GM12875 (cell line): ENCODE results near the gene OTOF.

Source experiments
- H3K4me3 ChIP-seq: one replicate; pipeline ENCODE4 v1.5.1; 2011; ENCODE audit warnings: low read depth, low read length, control low read depth
- TF ChIP-seq, protein P1 (sequence below): IDR thresholded peaks from 2 replicates; pipeline ENCODE4 v1.5.1; 2011; ENCODE audit warnings: low read depth, mild to moderate bottlenecking, control low read depth, inconsistent platforms, low read length, moderate library complexity, borderline replicate concordance; ENCODE audit not compliant: insufficient read depth

Gene OTOF

DNA sequence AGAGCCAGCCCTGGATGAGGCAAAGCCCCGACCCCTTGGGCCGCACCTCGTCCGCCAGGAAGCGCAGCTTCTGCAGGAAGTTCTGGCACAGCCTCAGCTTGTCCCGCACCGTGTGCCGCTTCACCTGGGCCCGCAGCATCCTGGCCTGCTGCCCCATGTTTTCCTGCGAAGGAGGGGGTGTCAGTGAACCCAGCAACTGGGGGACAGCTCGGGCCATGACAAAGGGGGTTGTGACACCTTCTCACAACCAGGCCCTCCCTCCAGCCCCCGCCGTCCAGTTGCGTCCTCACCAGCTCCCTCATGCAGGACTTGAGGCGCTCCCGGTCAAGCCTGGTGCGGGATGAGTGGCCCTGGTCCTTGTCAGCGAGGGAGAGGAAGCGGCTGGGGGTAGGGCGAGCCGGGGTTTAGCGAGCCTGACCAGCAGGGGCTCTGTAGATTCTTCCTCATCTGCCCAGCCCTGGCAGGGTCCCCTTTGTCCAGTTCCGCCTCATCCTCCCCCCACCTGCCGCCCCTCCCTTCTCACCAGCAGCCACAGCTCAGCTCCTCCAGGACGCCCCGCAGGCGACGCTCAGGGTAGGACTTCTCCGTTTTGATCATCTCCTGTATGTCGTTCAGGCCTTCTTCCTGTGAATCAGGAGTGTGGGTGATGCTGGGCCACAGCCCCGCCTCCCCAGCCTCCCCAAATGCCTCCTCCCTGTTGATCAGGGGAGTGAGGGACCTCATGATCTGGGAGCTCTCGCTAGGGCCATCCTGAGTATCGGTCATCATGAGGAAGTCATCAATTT is 606 bp downstream of the OTOF start:
- TF ChIP-seq, protein P1, sequence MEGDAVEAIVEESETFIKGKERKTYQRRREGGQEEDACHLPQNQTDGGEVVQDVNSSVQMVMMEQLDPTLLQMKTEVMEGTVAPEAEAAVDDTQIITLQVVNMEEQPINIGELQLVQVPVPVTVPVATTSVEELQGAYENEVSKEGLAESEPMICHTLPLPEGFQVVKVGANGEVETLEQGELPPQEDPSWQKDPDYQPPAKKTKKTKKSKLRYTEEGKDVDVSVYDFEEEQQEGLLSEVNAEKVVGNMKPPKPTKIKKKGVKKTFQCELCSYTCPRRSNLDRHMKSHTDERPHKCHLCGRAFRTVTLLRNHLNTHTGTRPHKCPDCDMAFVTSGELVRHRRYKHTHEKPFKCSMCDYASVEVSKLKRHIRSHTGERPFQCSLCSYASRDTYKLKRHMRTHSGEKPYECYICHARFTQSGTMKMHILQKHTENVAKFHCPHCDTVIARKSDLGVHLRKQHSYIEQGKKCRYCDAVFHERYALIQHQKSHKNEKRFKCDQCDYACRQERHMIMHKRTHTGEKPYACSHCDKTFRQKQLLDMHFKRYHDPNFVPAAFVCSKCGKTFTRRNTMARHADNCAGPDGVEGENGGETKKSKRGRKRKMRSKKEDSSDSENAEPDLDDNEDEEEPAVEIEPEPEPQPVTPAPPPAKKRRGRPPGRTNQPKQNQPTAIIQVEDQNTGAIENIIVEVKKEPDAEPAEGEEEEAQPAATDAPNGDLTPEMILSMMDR = no peak
- no peak overlapping the region for H3K4me3 ChIP-seq

DNA sequence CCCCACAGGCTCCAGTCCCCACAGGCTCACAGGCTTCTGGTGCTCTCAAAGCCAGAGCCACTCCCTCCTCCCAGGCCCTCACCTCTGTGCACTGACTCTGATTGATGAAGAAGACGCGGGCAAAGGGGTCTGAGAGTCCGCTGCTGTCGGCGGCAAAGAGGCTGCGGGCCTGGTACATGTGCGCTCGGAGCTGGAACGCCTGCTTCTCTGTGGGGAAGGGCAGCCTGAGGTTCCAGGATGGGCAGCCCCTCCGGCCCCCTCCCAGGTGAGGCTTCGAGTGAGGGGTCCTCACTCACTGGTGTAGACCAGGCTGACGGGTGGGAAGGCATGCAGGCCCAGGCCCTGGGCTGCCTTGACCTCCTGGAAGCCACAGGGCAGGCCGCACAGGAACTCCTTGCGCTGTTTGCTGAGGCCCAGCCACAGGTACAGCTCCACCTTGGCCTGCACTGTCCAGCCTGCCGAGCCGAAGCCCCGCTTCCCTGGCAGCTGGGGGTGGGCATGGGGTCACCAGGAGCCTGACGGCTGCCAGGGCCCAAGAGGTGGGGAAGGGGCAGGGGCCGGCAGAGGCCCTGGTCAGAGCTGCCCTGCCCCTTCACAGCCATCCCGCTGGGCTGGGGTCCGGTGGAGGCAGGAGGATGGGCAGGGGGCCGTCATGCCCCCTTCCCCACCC is 2.0 kb downstream of the OTOF start:
- no peak overlapping the region for H3K4me3 ChIP-seq
- TF ChIP-seq, protein P1 = no peak

GRCh38 chr2:26475037-26475436 is 2.9 kb downstream of the OTOF start:
- H3K4me3 ChIP-seq = no peak overlapping the region
- TF ChIP-seq, protein P1 = no peak

- TF ChIP-seq, protein P1 = no peak
- H3K4me3 ChIP-seq = no peak overlapping the region
Measured at GRCh38 chr2:26474261-26474785, 3.6 kb downstream of the OTOF start.

DNA sequence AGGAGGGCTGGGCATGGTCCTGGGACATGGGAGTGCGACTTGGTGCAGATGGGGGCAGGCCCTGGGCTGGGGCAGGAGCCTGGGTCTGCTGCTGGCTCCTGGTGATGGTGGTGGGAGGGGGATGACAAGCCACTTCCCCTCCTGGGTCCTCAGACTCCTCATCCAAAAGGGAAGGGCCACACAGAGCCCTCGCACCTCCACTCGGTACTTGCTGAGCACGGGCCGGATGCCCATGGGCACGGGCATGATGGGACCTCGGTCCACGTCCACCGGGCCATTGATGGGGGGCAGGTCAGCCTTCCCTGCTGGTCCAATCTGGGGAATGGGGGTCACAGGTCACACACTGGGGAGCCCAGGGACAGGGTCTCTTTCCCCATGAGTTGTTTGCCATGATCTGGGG is 4.1 kb downstream of the OTOF start:
- TF ChIP-seq, protein P1 = no peak
- no peak overlapping the region for H3K4me3 ChIP-seq

DNA sequence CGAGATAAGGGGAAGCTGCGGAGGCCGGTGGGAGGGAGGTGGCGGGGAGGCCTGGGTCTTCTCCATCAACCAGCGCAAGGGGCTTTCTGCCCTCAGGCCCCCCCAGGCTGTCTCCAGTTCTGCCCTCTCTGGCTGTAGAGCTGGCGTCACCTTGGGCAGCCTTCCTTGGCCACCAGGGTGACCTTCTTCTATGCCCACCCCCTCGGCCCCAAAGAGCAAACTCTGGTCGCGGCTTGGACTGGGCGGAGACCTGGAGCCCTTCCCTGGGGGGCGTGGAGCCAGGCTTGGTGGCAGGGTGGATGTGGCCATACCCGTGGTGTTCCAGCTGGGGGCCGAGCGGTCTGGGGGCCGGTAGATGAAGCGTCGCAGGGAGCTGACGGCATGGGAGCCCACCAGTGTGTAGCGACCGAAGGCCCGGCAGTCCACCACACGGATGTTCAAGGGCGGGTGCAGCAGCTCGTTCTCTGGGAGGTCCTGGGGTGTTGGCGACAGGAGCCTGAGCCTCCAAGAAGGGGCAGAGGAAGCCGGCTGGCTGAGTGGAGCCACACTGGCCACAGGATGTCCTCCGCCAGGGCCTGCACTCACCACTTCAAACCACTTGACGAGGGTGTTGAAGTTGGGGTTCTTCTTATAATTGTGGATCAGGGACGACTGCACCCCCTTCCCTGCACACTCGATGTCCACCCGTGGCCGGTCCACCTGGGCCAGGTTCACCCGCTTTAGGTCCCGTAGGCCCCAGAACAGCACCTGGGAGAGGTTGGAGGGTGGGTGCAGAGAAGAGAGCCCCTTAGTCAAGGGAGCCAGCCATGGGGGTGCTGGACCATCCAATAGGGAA is 4.9 kb downstream of the OTOF start:
- TF ChIP-seq, protein P1 = no peak
- H3K4me3 ChIP-seq = no peak overlapping the region
